Testis (tissue), 3 donors: ENCODE measurements around the gene CDH11. TPM values are rescaled to one million over a fixed set of nuclear protein-coding genes. Genes with fewer than 3 reads are reported as not detected.

Experiments
- DNase-seq: peaks from one replicate; pipeline ENCODE4 v3.0.0-alpha.2; 2019
- H3K27ac ChIP-seq, 2 donors: fragments of 200-600 bp; sonication (generic); one replicate each; pipeline ENCODE4 v1.5.1; 2019
- H3K27me3 ChIP-seq: fragments of 200-600 bp; sonication (generic); one replicate; pipeline ENCODE4 v1.5.1; 2019
- H3K36me3 ChIP-seq: fragments of 200-600 bp; sonication (generic); one replicate; pipeline ENCODE4 v1.5.1; 2017; ENCODE audit warnings: low read depth; ENCODE audit errors: missing control alignments
- H3K4me1 ChIP-seq: fragments of 200-600 bp; sonication (generic); one replicate; pipeline ENCODE4 v1.5.1; 2019
- H3K4me3 ChIP-seq, 2 donors: fragments of 200-600 bp; sonication (generic); one replicate each; pipeline ENCODE4 v1.5.1; 2017 to 2019
- H3K9me3 ChIP-seq: fragments of 200-600 bp; sonication (generic); one replicate; pipeline ENCODE4 v1.5.1; 2017
- CTCF ChIP-seq, 3 experiments: fragments of 450-650 bp in 2 of 3; fragments of 200-600 bp in 1 of 3; sonication (generic) in 1 of 3; IDR thresholded peaks; one replicate each; pipeline ENCODE4 v1.5.1; 2016 to 2019; ENCODE audit warnings: antibody characterized with exemption in 3 of 3, mild to moderate bottlenecking in 2 of 3, moderate library complexity in 1 of 3
- POLR2A ChIP-seq: fragments of 450-650 bp; IDR thresholded peaks from one replicate; pipeline ENCODE4 v1.6.1; 2017; ENCODE audit warnings: antibody characterized with exemption, mild to moderate bottlenecking, moderate library complexity
- WGBS, 2 donors: methylation state at CpG; one replicate each; pipeline ENCODE4 v1.1.5; 2018; 5-methylcytosine and 5-hydroxymethylcytosine counted together
- intact Hi-C: fragments of 100-400 bp; cut with DNase I; formaldehyde crosslinking; loops from one replicate; pipeline ENCODE4 v1.15.1; 2023; ENCODE audit warnings: low total_unique reads
- polyA plus RNA-seq: library from polyadenylated mRNA; stranded (reverse); fragments of 350-450 nt; fragmentation: Illumina TruSeq; extraction: RNeasy Lipid Tissue Mini Kit (QIAGEN cat#74804); gene quantifications from one replicate; pipeline ENCODE4 v1.2.3, GENCODE V29; 2014; ENCODE audit warnings: low read depth, low replicate concordance; ENCODE audit not compliant: insufficient read depth
- total RNA-seq, 2 donors: library from RNA; depleted of rRNA; stranded (reverse); fragments of >200 nt; gene quantifications; one replicate each; pipeline ENCODE4 v1.2.3, GENCODE V29; 2016

CDH11 gene
- total and polyA plus RNA-seq, 3 donors from 2014 or later: 24.0 to 32.8 (median 32.5) TPM

GRCh38 chr16:65041667-65042066 is 80.2 kb downstream of the CDH11 start:
- intact Hi-C loops: no loop called here

GRCh38 chr16:65038100-65038499 is 83.8 kb downstream of the CDH11 start:
- no peak for DNase-seq
- WGBS, 2 donors: 42 to 64% methylated on average over 9 of the region's 9 CpGs
- Histone ChIP-seq H3K4me3 (no peak overlapping the region), H3K4me1 (no peaks in the 10 kb centered on the region), H3K27me3 (no peaks in the 10 kb centered on the region), H3K27ac (no peak overlapping the region), H3K36me3 (no peaks in the 10 kb centered on the region), H3K9me3 (no peaks in the 10 kb centered on the region)
- no peak for TF ChIP-seq POLR2A
- TF ChIP-seq CTCF (IDR thresholded peaks at IDR 0.05): no peak
- intact Hi-C loops: no loop called here

More at GRCh38 chr16:65041667-65042066, 80.2 kb downstream of the CDH11 start:
- DNase-seq: no peak
- WGBS, 2 donors: 94 to 97% methylated on average over 5 of the region's 5 CpGs
- Histone ChIP-seq H3K27ac (no peak overlapping the region), H3K36me3 (no peaks in the 10 kb centered on the region), H3K27me3 (no peaks in the 10 kb centered on the region), H3K4me3 (no peak overlapping the region), H3K4me1 (peaks cover 5% of the 10 kb centered on the region), H3K9me3 (no peaks in the 10 kb centered on the region)
- TF ChIP-seq CTCF (IDR thresholded peaks at IDR 0.05): no peak
- no peak for TF ChIP-seq POLR2A

GRCh38 chr16:65037556-65037955 is 84.3 kb downstream of the CDH11 start:
- no peaks in the 10 kb centered on the region for H3K27me3 ChIP-seq
- H3K4me3 ChIP-seq: no peak overlapping the region
- H3K36me3 ChIP-seq: no peaks in the 10 kb centered on the region
- no peak for TF ChIP-seq CTCF (IDR thresholded peaks at IDR 0.05)
- no peak for TF ChIP-seq POLR2A
- H3K27ac ChIP-seq: no peak overlapping the region
- 82 to 87% methylated on average over 3 to 4 of the region's 4 CpGs for WGBS, 2 donors
- no peak for DNase-seq
- intact Hi-C loops: no loop called here
- H3K9me3 ChIP-seq: no peaks in the 10 kb centered on the region
- no peaks in the 10 kb centered on the region for H3K4me1 ChIP-seq

- no peak for DNase-seq
- Histone ChIP-seq H3K27me3 (no peaks in the 10 kb centered on the region), H3K4me3 (no peak overlapping the region), H3K27ac (no peak overlapping the region), H3K4me1 (no peaks in the 10 kb centered on the region), H3K9me3 (no peaks in the 10 kb centered on the region), H3K36me3 (no peaks in the 10 kb centered on the region)
- intact Hi-C loops: no loop called here
- no peak for TF ChIP-seq CTCF (IDR thresholded peaks at IDR 0.05)
- TF ChIP-seq POLR2A: no peak
- WGBS, 2 donors: 85 to 86% methylated on average over 4 to 8 of the region's 8 CpGs
Observed at GRCh38 chr16:65034915-65035314, 86.9 kb downstream of the CDH11 start.

- Histone ChIP-seq H3K4me1 (no peaks in the 10 kb centered on the region), H3K27me3 (no peaks in the 10 kb centered on the region), H3K4me3 (no peak overlapping the region), H3K9me3 (no peaks in the 10 kb centered on the region), H3K36me3 (no peaks in the 10 kb centered on the region), H3K27ac (no peak overlapping the region)
- intact Hi-C loops: no loop called here
- 90 to 92% methylated on average over 2 of the region's 2 CpGs for WGBS, 2 donors
- no peak for TF ChIP-seq CTCF (IDR thresholded peaks at IDR 0.05)
- TF ChIP-seq POLR2A: no peak
- DNase-seq: no peak
Observed at GRCh38 chr16:65032387-65032786, 89.5 kb downstream of the CDH11 start.
